Cerebellar nuclear complex (tissue), 1 donor: ENCODE data around the gene ADIRF.
"Not testable (repeated sequence)": the region's sequence is repeated elsewhere in the genome, so short reads cannot be mapped to it uniquely, and the experiment has no call there.

Experiments used
- DNase-seq, 2 experiments: peaks; one replicate each; lab custom pipeline; 2025; lab: John Stamatoyannopoulos, UW

The ADIRF gene

DNA sequence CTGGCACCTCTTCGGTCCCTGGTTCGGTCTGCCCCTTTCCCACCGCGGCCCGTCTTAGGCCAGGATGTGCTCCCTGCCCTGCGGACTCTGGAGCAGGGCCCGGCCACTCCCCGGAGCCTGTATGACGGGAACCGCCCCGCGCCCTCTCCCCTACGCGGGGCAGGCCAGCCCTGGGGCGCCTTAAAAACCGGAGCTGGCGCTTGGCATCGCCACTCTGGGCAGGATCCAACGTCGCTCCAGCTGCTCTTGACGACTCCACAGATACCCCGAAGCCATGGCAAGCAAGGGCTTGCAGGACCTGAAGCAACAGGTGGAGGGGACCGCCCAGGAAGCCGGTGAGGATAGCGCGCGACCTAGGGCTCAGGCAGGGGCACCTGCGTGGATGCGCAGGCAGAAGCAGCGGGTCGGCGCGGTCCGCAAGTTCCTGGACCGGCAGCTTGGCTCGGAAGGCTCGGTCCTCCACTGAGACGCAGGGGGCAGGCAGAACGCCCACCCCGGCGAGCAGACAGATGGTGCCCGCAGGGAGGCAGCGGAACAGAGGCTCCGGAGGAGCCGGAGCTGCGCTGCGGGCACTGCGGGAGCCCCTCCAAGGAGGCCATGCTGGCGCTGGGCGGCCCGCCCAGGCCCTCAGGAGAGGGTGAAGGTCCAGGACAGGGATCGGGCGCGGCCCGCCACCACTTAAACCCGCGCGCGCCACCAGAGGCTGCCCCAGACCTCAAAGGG is at the start of gene ADIRF:
TSS of gene ADIRF (plus strand) at position 212 of the 723 bp plus-strand sequence. CDS start at position 275, 63 bp downstream.
- DNase-seq, result no peak

DNA sequence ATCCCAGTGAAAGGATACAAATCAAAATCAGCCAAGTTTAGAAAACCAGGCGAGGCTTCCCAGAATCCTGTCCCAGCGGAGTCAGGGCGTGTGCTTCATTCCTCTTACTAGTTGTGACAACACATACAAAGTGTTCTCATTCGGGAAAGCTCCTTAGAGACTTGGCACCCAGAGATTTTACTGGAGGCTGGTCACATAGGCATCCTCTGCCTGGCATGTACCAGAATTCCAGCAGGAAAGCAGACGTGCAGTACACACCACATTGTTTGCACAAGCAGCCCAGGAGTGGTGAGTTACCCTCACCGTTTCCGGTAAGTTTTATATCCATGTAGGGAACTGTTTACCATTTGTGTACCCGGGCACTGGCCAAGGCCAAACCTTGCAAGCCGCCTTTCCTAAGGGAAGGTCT is 45.7 kb upstream of the ADIRF start:
- DNase-seq, result no peak

DNA sequence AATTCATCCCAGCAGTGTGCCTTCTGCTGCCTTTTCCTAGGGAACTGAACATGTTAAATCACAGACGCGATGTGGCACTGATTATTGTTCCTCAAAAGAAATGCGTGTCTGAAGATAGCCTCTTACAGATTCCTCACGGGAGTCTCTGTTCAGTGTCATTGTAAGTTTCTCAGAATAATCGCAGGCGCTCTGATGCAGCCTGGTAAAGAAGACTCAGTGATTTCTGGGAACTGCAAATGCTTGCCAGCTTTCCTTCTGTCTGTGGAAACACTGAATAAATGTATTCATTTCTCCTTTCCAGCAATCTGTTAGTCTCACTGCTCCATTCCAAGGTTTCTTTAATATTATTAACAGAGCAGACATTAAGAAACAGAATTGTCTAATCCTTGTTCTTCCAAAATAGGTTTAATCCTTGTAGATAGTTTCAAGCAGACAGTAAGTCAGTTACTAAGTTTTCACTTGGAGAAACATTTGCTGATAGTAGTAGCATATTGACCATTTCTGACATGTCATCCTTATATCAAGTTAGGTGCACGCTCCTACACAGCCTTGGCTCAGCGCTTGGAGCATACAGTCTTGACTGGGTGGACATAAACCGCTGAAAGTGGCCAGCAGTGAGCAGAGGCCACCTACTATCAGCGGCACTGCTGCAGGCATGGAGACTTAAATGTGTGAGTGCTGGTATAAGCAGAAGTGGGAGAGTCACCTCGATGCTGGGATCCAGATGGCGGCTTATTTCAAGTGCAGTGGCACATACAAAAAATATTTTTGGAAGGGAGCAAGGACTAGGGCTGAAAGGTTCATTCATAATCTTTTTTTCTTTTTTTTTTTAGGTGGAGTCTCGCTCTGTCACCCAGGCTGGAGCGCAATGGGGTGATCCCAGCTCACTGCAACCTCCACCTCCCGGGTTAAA is 38.6 kb upstream of the ADIRF start:
- DNase-seq, result no peak

DNA sequence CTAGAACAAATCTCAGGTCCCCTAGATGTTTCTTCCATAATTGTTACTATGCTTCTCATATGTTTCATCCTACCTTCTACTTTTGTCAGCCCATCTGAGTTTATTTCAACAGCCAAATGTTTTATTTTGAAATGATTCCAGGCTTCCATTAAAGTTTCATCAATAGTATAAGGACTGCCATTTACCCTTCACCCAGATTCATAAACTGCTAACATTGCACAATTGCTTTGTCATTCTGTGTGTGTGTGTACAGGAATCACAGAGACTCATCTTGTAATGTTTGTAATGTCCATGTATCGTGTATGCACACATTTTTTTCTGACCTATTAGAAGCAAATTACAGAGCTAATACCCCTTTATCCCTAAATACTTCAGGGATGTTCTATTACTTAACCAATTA is 36.4 kb upstream of the ADIRF start:
- no peak for DNase-seq

DNA sequence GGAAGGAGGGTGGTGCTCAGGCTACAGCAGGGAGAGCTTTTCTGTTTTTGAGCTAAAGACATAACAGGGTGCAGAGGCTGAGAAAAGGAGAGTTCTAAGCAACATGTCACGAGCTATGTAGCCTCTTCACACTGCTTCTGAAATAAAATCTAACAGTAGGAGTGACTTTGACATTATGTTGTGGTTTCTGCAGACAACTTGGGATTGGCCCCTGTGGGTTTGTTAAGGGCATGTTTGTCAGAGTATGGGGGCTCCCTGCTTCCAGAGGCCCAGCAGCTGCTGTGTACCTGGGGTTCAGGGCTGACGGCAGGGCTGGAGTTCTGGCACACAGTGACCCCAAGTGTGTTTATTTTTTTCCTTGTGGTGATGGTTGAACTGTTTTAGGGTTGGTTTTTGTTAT is 35.6 kb upstream of the ADIRF start:
- no peak for DNase-seq

DNA sequence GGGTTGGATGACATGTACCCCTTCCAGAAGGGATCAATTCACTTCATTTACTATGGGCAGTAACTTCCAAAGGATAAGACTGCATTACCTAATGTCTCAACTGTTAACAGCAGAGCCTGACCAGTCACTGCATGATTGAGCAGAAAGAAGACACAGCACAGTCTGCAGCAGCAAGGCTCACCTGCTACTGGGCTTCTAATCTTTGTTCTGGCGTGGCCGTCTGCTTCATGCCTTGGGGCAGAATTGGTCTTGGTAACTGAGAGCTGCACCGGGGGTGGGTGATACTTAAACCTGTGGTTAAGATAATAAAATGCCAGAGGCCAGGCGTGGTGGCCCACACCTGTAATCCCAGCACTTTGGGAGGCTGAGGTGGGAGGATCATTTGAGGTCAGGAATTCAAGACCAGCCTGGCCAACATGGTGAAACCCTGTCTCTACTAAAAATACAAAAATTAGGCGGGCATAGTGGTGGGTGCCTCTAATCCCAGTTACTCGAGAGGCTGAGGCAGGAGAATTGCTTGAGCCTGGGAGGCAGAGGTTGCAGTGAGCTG is 34.0 kb upstream of the ADIRF start:
- DNase-seq, result not testable (repeated sequence)

DNA sequence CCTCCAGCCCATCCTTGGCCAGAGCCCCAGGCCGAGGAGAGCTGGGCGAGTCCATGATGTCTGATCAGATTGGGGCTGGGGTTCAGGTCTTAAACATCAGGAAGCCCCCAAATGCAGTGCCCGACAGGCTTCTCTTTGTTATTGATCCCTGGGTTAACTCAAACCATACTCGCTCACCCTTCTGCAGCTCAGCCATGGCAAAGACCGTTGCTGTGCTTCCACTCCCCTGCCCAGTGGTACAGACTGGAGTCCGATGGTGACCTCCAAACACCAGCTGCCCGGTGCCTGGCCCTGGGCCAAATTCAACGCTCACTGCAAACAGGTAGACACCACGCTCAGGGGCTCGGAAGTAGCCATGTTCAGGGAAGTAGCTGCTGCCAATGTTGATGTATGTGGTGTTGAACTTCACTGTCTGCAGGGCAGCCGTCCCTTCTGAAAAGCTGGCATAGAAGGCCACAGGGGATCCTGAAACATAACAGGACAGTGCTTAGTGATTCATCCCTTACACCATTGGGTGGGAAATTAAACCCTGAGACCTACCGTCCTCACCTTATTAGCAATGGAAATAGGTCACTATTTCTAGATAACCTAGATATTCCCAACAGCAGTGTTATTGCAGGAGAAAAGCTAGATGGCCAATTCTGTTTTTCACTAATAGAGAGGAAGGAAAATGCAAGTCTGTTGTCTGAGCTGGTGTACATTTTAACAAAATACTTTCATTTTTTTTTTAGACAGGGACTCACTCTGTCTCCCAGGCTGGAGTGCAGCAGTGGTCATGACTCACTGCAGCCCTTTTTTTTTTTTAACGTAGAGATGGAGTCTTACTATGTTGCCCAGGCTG is 31.4 kb upstream of the ADIRF start:
- no peak for DNase-seq

DNA sequence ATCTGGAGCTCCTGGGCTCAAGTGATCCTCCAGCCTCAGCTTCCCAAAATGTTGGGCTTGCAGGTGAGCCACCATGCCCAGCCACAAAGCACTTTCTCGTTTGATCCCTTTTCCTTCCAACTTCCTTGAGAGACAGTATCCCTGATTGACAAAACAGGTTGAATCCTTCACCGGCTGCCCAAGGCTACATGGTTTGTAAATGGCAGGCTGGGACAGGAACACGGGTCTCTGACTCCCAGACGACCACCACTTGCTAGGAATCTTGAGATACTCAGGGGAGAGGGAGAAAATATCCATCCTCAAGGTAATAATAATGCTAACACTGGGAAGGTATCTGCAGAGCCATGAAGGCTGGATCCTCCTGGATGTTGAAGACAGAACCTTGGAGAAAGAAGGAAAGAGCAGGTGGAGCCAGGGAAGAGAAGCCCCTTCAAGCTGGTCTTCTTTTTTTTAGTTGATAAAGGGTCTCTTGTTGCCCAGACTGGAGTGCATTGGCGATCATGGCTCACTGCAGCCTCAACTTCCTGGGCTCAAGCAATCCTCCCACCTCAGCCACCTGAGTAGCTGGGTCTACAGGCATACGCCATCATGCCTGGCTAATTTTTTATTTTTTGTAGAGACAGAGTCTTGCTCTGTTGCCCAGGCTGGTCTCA is 30.7 kb upstream of the ADIRF start:
- DNase-seq, result no peak

DNA sequence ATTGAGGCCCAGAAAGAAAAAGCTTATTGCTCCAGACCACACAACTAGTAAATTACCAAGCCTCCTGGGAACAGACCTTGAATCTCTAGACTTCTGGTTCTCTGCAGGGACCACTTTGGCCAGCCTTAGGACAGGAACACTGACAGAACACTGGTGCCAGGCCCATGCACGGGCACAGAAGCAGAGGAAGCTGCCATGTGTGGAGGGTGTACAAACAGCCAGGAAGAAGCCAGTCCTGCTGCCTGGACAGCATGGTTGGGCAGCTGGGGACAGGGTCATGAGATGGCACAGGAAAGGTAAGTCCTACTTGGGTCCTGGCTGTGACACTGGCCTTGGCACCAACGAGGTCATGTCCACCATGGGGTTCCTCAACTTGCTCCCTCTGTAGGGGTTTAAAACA is 30.0 kb upstream of the ADIRF start:
- no peak for DNase-seq

DNA sequence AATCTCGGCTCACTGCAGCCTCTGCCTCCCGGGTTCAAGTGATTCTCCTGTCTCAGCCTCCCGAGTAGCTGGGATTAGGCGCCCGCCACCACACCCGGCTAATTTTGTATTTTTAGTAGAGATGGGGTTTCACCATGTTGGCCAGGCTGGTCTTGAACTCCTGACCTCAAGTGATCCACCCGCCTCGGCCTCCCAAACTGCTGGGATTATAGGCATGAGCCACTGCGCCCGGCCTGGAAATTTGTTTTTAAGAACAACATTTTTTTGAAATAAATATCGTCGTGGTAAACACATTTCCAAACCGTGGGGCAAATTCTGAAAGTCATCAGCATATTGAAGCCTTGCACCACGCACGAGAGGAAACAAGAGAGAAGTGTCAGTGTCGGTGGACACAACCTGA is 28.2 kb upstream of the ADIRF start:
- DNase-seq, result not testable (repeated sequence)

DNA sequence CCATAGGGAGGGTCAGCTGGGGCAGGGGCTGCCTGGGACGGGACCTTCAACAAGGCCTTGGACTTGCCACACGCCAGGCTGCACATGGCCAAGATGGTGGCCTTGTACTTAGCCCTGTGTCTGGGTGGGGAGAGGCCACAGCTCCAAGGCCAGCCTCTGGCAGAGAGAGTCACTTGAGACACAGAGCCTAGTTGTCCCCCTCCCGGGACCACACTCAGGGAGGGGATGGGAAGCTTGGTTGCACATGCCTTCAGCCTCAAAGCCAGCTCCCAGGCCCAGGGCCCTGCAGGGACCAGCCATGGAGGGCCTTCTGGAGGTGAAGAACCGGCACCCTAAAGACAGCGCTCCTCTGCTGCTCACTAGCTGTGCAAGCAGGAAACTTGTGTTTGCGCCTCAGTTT is 27.6 kb upstream of the ADIRF start:
- DNase-seq, result no peak

DNA sequence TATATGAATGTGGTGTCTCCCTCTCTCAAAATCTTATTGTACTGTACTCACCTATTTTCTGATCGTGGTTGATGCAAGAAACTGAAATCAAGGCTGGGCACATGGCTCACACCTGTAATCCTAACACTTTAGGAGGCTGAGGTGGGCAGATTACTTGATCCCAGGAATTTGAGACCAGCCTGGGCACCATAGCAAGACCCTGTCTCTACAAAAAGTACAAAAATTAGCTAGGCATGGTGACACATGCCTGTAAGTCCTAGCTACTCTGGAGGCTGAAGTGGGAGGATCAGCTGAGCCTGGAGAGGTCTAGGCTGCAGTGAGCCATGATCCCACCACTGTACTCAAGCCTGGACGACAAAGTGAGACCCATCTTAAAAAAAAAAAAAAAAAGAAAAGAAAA is 26.9 kb upstream of the ADIRF start:
- DNase-seq, result no peak

DNA sequence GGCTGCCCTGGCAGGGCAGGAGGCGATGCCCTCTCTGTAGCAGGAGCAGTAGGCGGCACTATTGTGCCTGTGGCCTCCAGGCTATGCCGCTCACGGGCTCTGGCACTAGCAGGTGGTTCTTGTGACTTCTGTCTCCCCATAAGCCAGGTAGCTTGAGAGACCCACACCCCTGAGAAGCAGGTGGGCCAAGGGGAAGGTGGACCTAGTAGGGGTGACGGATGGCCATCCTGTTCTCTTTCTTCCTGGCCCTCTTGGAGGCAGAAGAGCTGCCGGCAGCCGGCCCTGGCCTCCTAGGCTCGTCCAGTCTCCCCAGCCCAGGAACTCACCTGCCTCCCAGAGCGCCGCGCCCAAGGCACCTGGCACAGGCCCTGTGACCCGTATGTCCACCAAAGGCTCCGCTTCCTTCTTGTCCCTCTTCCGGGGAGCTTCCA is 26.3 kb upstream of the ADIRF start:
- DNase-seq, result no peak

DNA sequence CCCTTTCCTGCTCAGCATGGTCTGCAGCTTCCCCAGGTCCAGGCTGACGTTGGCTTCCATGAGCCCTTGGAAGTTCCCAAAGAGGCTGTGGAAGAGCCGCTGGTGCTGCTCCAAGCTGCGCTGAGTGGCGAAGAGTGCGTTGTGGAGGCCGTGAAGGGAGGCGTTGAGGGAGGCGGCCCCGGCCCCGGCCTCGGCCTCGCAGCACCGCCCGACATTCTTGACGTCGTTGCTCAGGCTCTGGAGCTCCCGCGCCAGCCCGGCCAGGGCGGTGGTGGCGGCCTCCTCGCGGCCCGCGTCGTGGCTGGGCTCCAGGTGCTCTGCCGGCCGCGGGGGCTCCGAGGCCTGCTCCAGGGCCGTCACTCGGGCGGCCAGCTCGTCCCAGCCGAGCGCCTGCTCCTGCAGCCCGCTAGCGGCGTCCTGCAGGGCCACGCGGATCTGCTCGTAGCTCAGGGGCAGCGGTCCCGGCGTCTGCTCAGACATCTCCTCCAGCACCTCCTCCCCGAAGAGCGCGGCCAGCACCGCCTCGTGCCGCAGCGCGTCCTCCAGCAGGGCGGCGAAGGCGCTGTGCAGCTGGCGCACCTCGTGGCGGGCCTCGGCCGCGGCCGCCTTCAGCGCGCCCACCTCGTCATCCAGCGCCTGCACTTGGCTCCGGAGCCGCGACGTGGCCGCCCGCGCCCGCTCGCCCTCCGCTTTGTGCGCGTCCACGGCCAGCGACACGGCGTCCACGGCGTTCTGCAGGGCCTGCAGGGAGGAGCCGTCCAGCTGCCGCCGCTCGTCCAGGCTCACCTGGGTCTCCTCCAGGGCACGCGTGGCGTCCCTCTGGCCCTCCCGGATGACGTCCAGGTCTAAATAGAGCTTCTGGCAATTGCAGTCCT is 25.6 kb upstream of the ADIRF start:
- no peak for DNase-seq

DNA sequence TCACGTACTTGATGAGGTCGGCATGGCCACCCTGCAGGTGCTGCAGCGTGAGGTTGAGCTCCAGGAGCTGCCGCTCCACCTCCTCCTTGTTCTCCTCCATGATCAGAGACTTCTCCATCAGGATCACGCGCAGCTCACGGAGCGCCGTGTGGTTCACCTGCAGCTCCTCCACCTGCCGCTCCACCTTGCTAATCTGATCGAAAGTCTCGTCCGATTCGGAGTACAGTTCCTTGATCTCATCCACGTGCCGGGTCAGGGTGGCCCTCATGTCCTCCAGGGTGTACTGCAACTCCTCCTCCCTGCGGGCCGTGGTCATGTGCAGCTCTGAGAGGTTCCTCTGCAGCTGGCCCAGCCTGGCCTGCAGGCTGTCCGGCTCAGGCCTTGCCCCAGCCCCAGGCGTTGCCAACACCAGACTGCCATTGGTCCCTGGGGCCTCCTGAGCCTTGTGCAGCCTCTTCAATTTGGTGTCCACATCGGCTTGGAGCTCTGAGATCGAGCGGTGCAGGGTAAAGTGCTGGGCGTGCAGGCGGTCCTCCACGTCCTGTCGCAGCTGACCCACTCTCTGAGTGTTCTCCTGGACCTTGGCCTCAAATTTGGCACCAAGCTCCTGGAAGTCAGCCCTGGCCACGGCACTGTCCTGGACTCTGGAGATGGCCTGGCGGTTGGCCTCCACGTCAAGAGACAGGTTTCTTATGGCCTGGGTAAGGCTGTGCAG is 24.8 kb upstream of the ADIRF start:
- no peak for DNase-seq

DNA sequence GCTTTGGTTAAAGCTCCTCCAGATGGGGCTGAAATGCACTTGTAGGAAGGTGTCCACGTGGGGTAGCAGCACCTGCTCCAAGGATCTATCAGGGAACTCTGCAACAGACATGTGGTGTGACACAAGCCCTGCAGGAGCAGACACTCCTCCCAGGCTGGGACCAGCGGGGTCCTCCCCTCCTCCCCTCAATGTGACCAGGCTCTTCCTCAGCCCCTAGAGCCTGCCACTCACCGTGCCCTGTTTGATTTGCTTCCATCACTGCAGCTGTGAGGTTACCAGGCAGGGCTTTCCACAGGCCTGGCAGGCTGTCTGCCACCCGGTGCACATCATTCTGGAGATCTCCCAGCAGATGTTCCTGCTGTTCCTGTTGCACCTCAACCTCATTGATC is 24.3 kb upstream of the ADIRF start:
- DNase-seq, result no peak

DNA sequence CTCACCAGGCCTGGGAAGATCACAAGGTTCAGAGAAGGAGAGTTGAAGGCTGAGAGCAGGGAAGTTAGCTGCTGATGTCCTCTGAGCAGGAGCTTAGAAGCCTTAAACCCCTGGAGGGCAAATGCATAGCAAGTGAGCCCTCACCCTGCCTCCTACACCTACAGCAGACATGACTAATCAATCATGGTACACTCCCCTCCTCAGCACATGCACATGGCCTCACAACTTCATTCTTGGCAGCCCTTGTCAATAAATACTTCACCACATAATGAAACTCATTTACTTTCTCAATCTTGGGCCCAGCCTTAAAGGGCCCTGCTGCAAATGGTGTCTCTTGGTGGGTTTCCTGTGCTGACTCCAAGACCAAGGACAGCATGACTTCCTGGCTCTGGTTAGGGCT is 23.8 kb upstream of the ADIRF start:
- no peak for DNase-seq

DNA sequence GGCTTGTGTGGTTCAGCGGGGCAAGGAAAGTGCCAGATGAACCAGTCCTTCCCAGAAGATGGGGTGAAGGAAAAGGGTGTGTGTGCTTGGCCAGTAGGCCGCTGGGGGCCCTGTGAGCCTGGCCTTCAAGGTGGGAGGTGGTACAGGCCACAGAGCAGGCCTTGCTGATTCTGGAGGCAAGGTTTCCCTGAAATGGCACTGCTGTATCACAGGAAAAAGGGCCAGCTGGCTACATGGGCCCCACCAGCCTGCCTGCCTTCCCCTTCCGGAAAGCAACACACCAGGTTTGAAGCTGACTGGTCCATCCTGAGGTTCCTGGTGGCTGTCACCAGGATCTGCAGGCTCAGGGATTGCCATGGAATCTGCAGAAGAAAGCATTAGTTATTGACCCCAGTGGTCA is 23.4 kb upstream of the ADIRF start:
- DNase-seq, result no peak

DNA sequence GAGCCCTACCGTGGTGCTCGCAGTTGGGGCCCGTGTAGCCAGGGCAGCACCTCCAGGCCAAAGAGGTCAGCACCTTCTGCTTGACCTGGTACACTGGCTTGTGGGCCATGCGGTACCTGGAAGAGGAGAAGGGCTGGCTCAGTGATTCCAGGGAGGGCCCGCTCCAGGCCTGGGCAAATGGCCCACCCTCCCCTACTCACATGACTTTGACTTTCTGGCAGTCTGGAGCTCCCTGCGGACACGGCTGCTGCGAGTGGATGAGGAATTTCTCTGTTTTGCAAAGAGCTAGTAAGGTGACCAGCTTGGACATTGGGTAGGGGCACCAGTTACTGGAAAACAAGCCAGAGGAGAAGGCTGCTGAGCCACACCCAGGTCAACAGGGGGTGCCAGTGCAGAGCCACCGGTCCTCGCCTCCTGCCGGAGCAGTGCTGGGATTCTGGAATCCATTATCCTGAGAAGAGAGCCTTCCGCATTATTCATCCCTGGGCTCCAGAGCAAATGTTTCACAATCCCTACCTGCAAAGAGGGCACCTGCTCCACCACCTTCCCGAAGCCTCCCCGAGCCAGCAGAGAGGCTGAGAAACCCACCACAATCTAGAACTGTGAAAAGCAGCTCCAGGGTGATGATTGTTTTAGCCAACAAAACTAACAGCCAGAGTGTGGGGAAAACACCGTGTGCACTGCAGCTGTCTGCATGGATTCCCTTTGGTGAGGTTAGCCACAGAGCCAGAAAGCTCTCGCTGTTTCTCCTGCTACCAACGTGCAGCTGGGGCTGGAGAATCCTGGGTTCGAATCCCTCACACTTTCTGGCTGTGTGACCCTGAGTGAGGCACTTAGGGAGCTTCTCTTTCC is 22.7 kb upstream of the ADIRF start:
- no peak for DNase-seq
